Kidney (tissue), 14 donors: ENCODE results near the gene ZNF217. TPM values are rescaled to one million over a fixed set of nuclear protein-coding genes. Genes with fewer than 3 reads are reported as not detected.
"Not testable (repeated sequence)": the region's sequence is repeated elsewhere in the genome, so short reads cannot be mapped to it uniquely, and the experiment has no call there.

ENCODE experiments used
- DNase-seq, 5 donors: peaks; one replicate each; pipeline ENCODE4 v3.0.0-alpha.2; 2013 to 2020
- FAIRE-seq: peaks from 2 replicates; lab custom pipeline; 2012; peaks lifted over from hg19 to GRCh38; lab: Jason Lieb, UNC
- H3K27ac ChIP-seq, 2 donors: one replicate each; pipeline ENCODE4 v1.7.0; 2013; ENCODE audit warnings: low read depth in 2 of 2, low read length in 2 of 2, inconsistent platforms in 1 of 2
- H3K27me3 ChIP-seq: one replicate; pipeline ENCODE4 v1.7.1; 2013; ENCODE audit warnings: low read length, inconsistent platforms; ENCODE audit not compliant: control insufficient read depth, insufficient read depth
- H3K36me3 ChIP-seq, 3 donors: one replicate each; pipeline versions ENCODE4 v1.7.0 to v1.7.1; 2013; ENCODE audit warnings: low read length in 3 of 3, control low read depth in 1 of 3, inconsistent platforms in 1 of 3; ENCODE audit not compliant: insufficient read depth in 3 of 3, control insufficient read depth in 2 of 3
- H3K4me1 ChIP-seq, 3 donors: one replicate each; pipeline versions ENCODE4 v1.7.0 to v1.7.1; 2013; ENCODE audit warnings: low read length in 3 of 3, inconsistent platforms in 1 of 3, low read depth in 1 of 3; ENCODE audit not compliant: control insufficient read depth in 2 of 3, insufficient read depth in 2 of 3
- H3K4me3 ChIP-seq, 3 donors: one replicate each; pipeline versions ENCODE4 v1.7.0 to v1.8.1; 2013; ENCODE audit warnings: low read length in 3 of 3, control low read depth in 1 of 3, inconsistent platforms in 1 of 3
- H3K9ac ChIP-seq, 3 donors: one replicate each; pipeline versions ENCODE4 v1.7.0 to v1.7.1; 2013; ENCODE audit warnings: low read length in 3 of 3, control low read depth in 1 of 3, inconsistent platforms in 1 of 3
- H3K9me3 ChIP-seq, 3 donors: one replicate each; pipeline versions ENCODE4 v1.7.0 to v1.7.1; 2013; ENCODE audit warnings: low read length in 3 of 3, control low read depth in 1 of 3, inconsistent platforms in 1 of 3; ENCODE audit not compliant: control insufficient read depth in 2 of 3, insufficient read depth in 1 of 3
- CTCF ChIP-seq: IDR thresholded peaks from 3 replicates; pipeline ENCODE4 v1.5.1; 2012; ENCODE audit warnings: mild to moderate bottlenecking, moderate library complexity, borderline replicate concordance; ENCODE audit not compliant: insufficient read depth; ENCODE audit errors: extremely low read depth
- intact Hi-C: fragments of 100-400 bp; cut with DNase I; formaldehyde crosslinking; loops from one replicate; pipeline ENCODE4 v1.11.1; 2022
- polyA plus RNA-seq: library from polyadenylated mRNA; stranded (reverse); fragments of 350-450 nt; fragmentation: Illumina TruSeq; extraction: RNeasy Lipid Tissue Mini Kit (QIAGEN cat#74804); gene quantifications from one replicate; pipeline ENCODE4 v1.2.3, GENCODE V29; 2014; ENCODE audit warnings: low read depth, low replicate concordance; ENCODE audit not compliant: insufficient read depth
- total RNA-seq: library from RNA; stranded (reverse); fragmentation: NEBNext Ultra II Directional; extraction: Animal tissue kit (Norgen Biotek cat#: 25700); gene quantifications from one replicate; pipeline ENCODE4 v1.2.1, GENCODE V29; 2021
- donor health status: control.
- donor health status: control.
- donor health status: control.
- donor health status: control.
- donor health status: control.
- donor health status: DM: yes; HTN: yes; CAD: no.
- donor health status: Normal renal cell carcinoma (clear cell type).

ZNF217 gene
- total and polyA plus RNA-seq, 2 donors from 2014 or later = 5.0 to 60.9 TPM

GRCh38 chr20:53628076-53628475 is 34.4 kb upstream of the ZNF217 start:
- Histone ChIP-seq H3K4me3 (no peak overlapping the region), H3K4me1 (peaks cover 0 to 9% (median 0%) of the 10 kb centered on the region in 3 donors), H3K9me3 (no peaks in the 10 kb centered on the region), H3K27me3 (no peaks in the 10 kb centered on the region), H3K36me3 (no peaks in the 10 kb centered on the region), H3K27ac (no peak overlapping the region), H3K9ac (no peak overlapping the region)
- DNase-seq (no peak), FAIRE-seq (no peak)
- TF ChIP-seq CTCF = no peak
- intact Hi-C loops = no loop called here

- H3K36me3 ChIP-seq, FAIRE-seq, H3K27me3 ChIP-seq, H3K9me3 ChIP-seq, H3K9ac ChIP-seq, intact Hi-C loops, H3K4me3 ChIP-seq, H3K27ac ChIP-seq, DNase-seq: not testable (repeated sequence)
- peaks cover 6 to 20% (median 8%) of the 10 kb centered on the region in 3 donors for H3K4me1 ChIP-seq
These were observed 33.4 kb upstream of the ZNF217 start for GRCh38 chr20:53627001-53627400.

- intact Hi-C loops = no loop called here
- Histone ChIP-seq H3K4me1 (peaks cover 6 to 24% (median 12%) of the 10 kb centered on the region in 3 donors), H3K9ac (no peak overlapping the region), H3K4me3 (no peak overlapping the region), H3K27ac (no peak overlapping the region), H3K9me3 (no peaks in the 10 kb centered on the region), H3K27me3 (no peaks in the 10 kb centered on the region), H3K36me3 (no peaks in the 10 kb centered on the region)
- no peak for TF ChIP-seq CTCF
- no peak for DNase-seq
- FAIRE-seq = no peak
These were observed 32.9 kb upstream of the ZNF217 start for GRCh38 chr20:53626584-53626983.

DNA sequence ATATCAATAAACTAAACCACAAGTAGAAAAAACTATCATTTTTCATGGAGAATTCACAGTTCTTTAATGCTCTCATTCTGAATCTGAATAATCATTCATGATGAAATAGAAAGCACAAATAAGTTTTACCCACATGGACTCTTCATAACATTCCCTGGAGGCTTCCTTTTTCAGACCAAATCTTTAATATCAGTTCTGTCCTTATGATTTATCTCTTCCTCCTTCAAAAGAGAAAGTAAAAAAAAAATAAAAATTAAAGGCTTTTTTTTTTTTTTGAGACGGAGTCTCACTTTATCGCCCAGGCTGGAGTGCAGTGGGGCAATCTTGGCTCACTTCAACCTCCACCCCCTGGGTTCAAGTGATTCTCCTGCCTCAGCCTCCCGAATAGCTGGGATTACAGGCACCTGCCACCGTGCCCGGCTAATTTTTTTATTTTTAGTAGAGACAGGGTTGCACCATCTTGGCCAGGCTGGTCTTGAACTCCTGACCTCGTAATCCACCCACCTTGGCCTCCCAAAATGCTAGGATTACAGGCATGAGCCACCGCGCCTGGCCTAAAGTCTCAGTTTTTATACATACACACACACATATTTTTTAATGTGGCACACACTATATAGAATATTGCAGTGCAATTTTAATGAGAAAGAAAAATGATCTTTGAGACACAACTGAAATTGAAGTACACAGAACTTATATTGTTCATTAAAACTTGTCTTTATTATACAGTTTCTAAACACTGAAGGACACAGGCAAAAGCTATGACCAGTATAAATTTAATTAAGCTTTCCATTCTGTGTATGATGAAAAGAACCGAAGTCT is 31.9 kb upstream of the ZNF217 start:
- no peak overlapping the region for H3K27ac ChIP-seq
- no peak overlapping the region for H3K9ac ChIP-seq
- no peaks in the 10 kb centered on the region for H3K9me3 ChIP-seq
- TF ChIP-seq CTCF = no peak
- intact Hi-C loops = no loop called here
- no peak overlapping the region for H3K4me3 ChIP-seq
- no peaks in the 10 kb centered on the region for H3K36me3 ChIP-seq
- DNase-seq (peak in 1 of 5 donors; percentile 24), FAIRE-seq (no peak)
- peaks cover 6 to 27% (median 12%) of the 10 kb centered on the region in 3 donors for H3K4me1 ChIP-seq
- no peaks in the 10 kb centered on the region for H3K27me3 ChIP-seq

DNA sequence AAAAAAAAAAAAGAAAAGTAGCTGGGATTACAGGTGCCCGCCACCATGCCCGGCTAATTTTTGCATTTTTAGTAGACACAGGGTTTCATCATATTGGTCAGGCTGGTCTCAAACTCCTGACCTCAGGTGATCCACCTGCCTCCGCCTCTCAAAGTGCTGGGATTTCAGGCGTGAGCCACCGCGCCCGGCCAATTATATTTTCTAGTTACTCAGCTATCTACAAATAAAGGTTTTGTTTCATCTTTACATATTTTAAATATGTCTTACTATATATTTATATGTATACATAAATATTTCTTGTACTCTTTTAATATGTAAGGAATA is 31.2 kb upstream of the ZNF217 start:
- H3K4me1 ChIP-seq = peaks cover 6 to 27% (median 12%) of the 10 kb centered on the region in 3 donors
- FAIRE-seq, H3K9me3 ChIP-seq, H3K4me3 ChIP-seq, H3K27me3 ChIP-seq, H3K9ac ChIP-seq, H3K36me3 ChIP-seq, DNase-seq, intact Hi-C loops, H3K27ac ChIP-seq: not testable (repeated sequence)
